Esophagus (tissue), 2 donors: ENCODE measurements around the gene NACC1. TPM values are rescaled to one million over a fixed set of nuclear protein-coding genes. Genes with fewer than 3 reads are reported as not detected.

ENCODE experiments used
- H3K27ac ChIP-seq, 2 donors: one replicate each; pipeline ENCODE4 v1.5.1; 2013; ENCODE audit warnings: low read depth in 2 of 2, mild to moderate bottlenecking in 2 of 2, inconsistent platforms in 1 of 2, low read length in 1 of 2, moderate library complexity in 1 of 2
- H3K27me3 ChIP-seq, 2 donors: one replicate each; pipeline ENCODE4 v1.6.1; 2013; ENCODE audit warnings: low read length in 2 of 2, control low read depth in 1 of 2, mild to moderate bottlenecking in 1 of 2; ENCODE audit not compliant: insufficient read depth in 2 of 2, control insufficient read depth in 1 of 2
- H3K36me3 ChIP-seq, 2 donors: one replicate each; pipeline ENCODE4 v1.6.1; 2013; ENCODE audit warnings: low read length in 1 of 2; ENCODE audit not compliant: control insufficient read depth in 2 of 2, insufficient read depth in 2 of 2
- H3K4me1 ChIP-seq, 2 donors: one replicate each; pipeline ENCODE4 v1.6.1; 2013; ENCODE audit warnings: low read length in 1 of 2; ENCODE audit not compliant: control insufficient read depth in 2 of 2, insufficient read depth in 2 of 2
- H3K4me3 ChIP-seq, 2 donors: one replicate each; pipeline ENCODE4 v1.5.1; 2013; ENCODE audit warnings: low read length in 2 of 2, mild to moderate bottlenecking in 2 of 2, low read depth in 1 of 2, moderate library complexity in 1 of 2
- H3K9me3 ChIP-seq, 2 donors: one replicate each; pipeline ENCODE4 v1.6.1; 2013; ENCODE audit warnings: mild to moderate bottlenecking in 2 of 2, low read depth in 1 of 2, low read length in 1 of 2, moderate library complexity in 1 of 2; ENCODE audit not compliant: control insufficient read depth in 2 of 2, insufficient read depth in 1 of 2
- WGBS, 2 donors: extraction: QIAGEN DNeasy Blood & Tissue Kit; methylation state at CpG; one replicate each; pipeline ENCODE4 v1.1.7; 2013; 5-methylcytosine and 5-hydroxymethylcytosine counted together
- polyA plus RNA-seq, 2 donors: library from polyadenylated mRNA; stranded (reverse); fragments of 200-250 nt; gene quantifications; one replicate each; pipeline ENCODE4 v1.2.3, GENCODE V29; 2013
- donor health status: healthy with polysubstance abuse.
- donor health status: Bipolar disorder and iron deficiency.

The NACC1 gene
- polyA plus RNA-seq, 2 donors: 19.5 to 39.4 TPM

DNA sequence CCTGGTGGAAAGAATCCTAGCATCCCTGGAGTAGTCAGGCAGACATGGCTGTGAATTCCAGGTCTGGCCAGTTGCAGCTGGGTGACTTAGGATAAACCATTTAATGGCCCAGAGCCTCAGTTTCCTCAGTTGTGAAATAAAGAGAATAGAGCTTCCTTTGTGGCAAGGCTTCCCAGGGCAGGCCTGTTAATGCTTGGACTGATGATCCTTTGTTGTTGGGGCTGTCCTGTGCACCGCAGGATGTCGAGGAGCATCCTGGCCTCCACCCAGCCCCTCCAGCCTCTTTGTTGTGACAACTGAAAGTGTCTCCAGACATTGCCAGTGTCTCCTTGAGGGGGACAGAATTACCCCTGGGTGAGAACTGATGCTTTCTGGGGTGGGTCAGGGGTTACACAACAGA lies 31.7 kb upstream of the NACC1 start:
- H3K9me3 ChIP-seq: no peaks in the 10 kb centered on the region
- H3K27me3 ChIP-seq: no peaks in the 10 kb centered on the region
- peaks cover 4 to 40% of the 10 kb centered on the region in 2 donors for H3K36me3 ChIP-seq
- H3K27ac ChIP-seq: peak overlapping the region in 1 of 2 donors; percentile 1
- H3K4me1 ChIP-seq: peaks cover 0 to 2% of the 10 kb centered on the region in 2 donors
- no peak overlapping the region for H3K4me3 ChIP-seq
- 74 to 83% methylated on average over 2 of the region's 2 CpGs for WGBS, 2 donors

DNA sequence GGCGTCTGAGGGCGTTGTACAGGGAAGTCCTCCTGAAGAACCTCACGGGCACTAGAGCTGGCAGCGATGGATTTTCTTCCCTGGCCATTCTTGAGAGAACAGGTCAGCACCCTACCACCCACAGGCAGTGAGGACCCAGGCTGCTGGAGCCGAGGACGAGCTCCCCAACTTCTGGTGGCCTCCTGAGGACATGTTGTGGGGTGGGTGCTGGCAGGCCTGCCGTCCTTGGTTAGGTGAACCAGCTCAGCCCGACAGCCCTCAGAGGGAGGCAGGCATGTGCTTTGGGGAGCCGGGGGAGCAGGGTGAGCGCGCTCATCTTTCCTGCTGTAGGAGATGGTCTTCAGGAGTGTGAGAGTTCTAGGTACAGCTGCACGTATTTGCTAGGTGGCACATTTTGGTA lies 30.8 kb upstream of the NACC1 start:
- H3K27ac ChIP-seq: no peak overlapping the region

DNA sequence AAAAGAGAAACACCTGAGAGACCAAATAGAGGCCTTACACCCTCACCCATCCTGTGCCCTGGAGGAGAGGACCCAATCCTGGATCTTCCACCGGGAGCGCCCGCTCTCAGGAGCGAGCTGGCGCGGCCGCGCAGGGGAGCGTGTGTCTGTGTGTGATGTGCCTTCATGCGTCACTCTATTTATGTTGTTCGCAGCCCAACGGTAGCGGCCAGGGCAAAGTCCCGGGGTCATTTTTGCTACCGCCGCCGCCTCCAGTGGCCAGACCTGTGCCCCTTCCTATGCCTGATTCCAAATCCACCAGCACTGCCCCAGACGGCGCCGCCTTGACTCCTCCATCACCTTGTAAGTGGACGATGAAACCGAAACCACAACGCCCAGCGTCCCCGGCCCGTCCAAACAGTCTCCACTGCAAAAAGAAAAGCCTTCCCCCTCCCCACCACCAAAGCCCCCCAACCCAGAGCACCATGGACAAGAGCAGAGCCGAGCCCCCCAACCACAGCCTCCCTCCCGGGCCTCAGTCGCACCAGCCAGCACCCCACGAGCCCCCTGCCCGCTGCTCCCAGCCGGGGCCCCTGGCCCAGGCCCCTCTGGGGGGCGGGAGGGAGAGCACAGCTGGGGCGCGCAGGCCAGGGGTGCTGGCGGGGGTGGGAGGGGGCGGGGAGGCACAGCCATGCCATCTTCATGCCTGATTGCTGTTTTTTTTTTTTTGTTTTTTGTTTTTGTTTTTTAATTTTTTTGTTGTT lies 30.1 kb upstream of the NACC1 start:
- Histone ChIP-seq H3K36me3 (peaks cover 0 to 36% of the 10 kb centered on the region in 2 donors), H3K27ac (no peak overlapping the region), H3K27me3 (no peaks in the 10 kb centered on the region), H3K9me3 (no peaks in the 10 kb centered on the region), H3K4me1 (no peaks in the 10 kb centered on the region), H3K4me3 (no peak overlapping the region)
- WGBS, 2 donors: 86 to 92% methylated on average over 37 of the region's 37 CpGs

More for the DNA sequence above, 30.8 kb upstream of the NACC1 start:
- Histone ChIP-seq H3K27me3 (no peaks in the 10 kb centered on the region), H3K36me3 (peaks cover 0 to 36% of the 10 kb centered on the region in 2 donors), H3K4me1 (no peaks in the 10 kb centered on the region), H3K4me3 (no peak overlapping the region), H3K9me3 (no peaks in the 10 kb centered on the region)
- WGBS, 2 donors: 80 to 88% methylated on average over 12 of the region's 12 CpGs

DNA sequence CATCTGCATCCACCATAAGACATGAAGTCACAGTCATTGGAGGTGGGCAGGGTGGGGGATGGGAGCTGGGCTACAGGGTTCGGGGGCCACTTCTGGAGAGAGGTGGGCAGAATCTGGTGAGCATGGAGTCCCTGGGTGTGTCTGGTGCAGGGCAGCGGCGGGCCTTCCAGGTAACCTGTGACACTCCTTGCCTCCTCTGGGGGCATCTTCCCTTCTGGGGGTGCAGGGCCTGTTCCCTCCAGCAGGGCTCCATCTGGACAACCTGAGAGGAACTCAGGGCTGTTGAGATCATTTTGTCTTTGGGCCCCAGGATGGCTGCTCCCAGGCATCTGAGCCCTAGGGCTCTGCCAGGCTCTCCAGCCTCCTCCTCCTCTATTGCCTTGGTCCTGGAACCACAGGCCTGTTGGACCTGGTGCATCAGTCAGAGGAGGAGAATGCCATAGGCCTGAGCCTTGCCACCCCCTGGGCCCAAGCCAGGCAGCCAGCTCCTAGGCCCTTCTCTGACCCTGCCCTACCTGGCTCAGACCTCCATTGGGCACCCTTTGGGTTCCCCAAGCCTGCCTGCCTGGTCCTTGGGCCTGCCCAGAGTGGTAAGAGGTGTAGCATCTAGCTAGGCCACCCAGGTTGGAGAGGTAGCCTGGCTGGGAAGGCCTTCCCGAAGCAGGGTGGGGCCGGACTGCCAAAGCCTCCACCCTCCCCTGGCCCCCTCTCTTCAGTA lies 28.8 kb upstream of the NACC1 start:
- peak overlapping the region in 1 of 2 donors; percentile 20 for H3K27ac ChIP-seq
- H3K36me3 ChIP-seq: peaks cover 0 to 33% of the 10 kb centered on the region in 2 donors
- 75 to 81% methylated on average over 5 of the region's 5 CpGs for WGBS, 2 donors
- H3K27me3 ChIP-seq: no peaks in the 10 kb centered on the region
- no peaks in the 10 kb centered on the region for H3K4me1 ChIP-seq
- H3K9me3 ChIP-seq: no peaks in the 10 kb centered on the region
- no peak overlapping the region for H3K4me3 ChIP-seq

DNA sequence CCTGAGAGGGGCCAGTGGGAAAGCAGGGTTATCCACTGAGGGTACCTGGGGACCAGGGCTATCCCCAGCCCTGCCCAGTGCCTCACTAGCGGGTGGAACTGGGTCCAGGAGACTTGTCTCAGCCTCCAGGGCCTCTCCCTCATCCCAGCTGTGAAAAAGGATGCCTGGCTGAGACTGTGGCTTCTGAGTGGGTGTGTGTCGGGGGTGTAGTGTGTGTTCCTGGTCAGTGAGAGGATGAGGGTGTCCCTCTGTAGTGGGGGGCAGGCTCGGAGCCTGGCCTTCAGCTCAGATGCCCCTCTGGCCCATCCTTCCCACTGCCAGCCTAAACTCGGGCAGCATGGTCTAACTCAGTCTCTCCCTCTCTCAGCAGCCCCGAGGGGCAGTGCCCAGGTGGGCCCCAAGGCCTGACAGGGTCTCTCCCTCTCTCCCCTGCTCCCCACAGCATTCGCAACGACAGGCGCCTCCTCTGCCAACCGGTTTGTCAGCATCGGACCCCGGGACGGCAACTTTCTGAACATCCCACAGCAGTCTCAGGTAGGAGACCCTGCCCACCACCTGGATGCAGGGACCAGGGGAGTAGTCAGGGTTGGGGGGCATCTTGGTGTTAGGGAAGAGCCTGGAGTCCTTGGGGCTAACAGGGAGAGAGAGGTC lies 28.1 kb upstream of the NACC1 start:
- Histone ChIP-seq H3K4me1 (no peaks in the 10 kb centered on the region), H3K9me3 (no peaks in the 10 kb centered on the region), H3K36me3 (peaks cover 0 to 33% of the 10 kb centered on the region in 2 donors), H3K27ac (peak overlapping the region in 1 of 2 donors; percentile 20), H3K27me3 (no peaks in the 10 kb centered on the region), H3K4me3 (no peak overlapping the region)
- 68 to 81% methylated on average over 12 of the region's 12 CpGs for WGBS, 2 donors

DNA sequence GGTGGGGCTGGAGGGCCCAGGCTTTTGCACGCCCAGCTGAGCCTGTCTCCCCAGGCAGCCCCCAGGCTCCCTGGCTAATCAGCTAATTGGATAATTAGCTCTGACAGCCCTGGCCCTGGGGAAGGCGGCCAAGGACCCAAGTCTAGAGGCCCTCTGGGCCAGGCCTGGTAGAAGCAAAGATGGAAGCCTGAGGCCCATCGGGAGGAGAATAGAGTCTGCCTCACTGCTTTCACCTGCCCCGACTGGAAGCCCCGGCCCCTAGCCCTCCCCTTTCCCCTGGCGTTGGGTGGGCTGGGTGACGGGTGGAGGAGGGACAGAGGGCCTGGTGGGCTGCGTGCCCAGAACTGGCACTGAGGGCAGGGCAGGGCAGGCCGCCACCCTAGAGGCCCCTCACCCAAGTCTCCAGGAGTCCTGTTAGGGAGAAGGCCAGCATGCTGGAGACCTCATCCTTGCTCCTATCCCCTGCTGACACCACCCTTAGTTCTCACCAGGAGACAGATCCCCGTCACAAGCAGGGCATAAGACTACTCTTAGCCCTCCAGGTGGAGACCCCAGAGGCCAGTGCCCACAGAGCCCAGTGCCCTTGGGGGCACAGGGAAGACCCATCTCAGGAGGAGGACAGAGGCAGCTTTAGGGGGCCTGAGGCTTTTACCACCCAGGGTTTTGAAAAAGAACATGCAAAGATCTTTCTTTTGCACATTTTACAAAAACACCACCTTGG lies 27.4 kb upstream of the NACC1 start:
- Histone ChIP-seq H3K4me1 (no peaks in the 10 kb centered on the region), H3K36me3 (peaks cover 0 to 29% of the 10 kb centered on the region in 2 donors), H3K27me3 (no peaks in the 10 kb centered on the region), H3K4me3 (no peak overlapping the region), H3K9me3 (no peaks in the 10 kb centered on the region), H3K27ac (peak overlapping the region; percentile 24 to 26)
- WGBS, 2 donors: 67 to 75% methylated on average over 8 to 10 of the region's 10 CpGs

DNA sequence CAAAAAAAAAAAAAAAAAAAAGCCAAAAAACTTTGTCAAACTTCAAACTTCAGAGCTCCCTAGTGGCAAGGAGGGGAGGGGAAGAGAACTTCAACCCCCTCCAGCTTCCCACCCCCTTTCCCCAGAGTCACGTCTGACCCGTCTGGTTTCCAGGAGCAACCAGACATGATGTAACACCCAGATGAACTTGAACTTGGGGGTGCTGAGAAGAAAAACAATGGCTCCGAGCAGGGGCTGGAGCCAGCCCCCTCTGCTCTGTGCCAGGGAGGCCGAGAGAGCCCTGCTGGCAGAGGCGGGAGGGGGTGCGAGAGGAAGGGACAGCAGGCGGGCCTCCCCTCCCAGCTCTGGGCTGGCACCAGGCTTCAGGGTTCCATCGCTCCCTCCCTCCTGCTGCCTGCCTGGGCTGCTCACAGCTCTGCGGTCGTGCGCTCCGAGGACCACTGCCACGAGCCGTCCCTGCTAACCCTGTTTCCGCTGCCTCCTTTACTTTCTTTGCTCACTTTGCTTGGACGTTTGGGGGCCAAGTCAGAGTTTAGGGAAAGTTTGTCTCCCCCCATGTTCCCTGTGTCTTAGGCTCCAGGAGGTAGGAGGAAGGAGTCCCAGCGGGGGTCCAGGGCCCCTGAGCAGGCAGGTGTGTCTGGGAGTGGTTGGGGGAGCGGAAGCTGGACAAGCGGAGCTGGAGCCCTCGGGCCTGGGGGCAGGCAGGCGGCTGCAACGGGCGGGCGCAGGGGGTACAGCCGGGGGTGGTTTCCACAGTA lies 26.5 kb upstream of the NACC1 start:
- Histone ChIP-seq H3K27me3 (no peaks in the 10 kb centered on the region), H3K27ac (peak overlapping the region; percentile 30 to 58), H3K9me3 (no peaks in the 10 kb centered on the region), H3K36me3 (peaks cover 0 to 26% of the 10 kb centered on the region in 2 donors), H3K4me1 (no peaks in the 10 kb centered on the region), H3K4me3 (no peak overlapping the region)
- WGBS, 2 donors: 55 to 64% methylated on average over 25 of the region's 25 CpGs

DNA sequence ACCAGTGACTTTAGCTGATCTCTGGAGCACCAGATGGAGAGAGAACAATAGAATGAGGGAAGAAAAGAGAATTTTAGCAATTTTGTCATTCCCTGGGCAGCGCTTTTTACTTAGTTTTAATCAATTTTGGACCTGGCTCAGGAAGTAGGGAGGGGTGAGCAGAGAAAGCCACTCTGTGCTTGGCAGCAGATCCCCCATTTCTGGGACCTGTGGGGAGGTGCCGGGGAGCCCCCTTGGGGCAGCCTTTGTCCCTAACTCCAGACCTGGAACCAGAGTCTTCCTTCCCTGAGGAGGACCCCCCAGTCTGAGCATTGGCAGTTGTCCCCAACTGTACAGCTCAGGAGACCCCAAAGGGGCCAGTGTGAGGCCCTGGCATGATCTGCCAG lies 25.9 kb upstream of the NACC1 start:
- Histone ChIP-seq H3K9me3 (no peaks in the 10 kb centered on the region), H3K36me3 (peaks cover 0 to 21% of the 10 kb centered on the region in 2 donors), H3K4me1 (no peaks in the 10 kb centered on the region), H3K27ac (peak overlapping the region; percentile 30 to 58), H3K4me3 (no peak overlapping the region), H3K27me3 (no peaks in the 10 kb centered on the region)
- 74 to 76% methylated on average over 2 of the region's 2 CpGs for WGBS, 2 donors
